Fibroblast of skin of scalp (primary cell): Measurements from ENCODE around the gene TRIM7.
"Not testable (repeated sequence)": the region's sequence is repeated elsewhere in the genome, so short reads cannot be mapped to it uniquely, and the experiment has no call there.

Source experiments
- DNase-seq: peaks from one replicate; pipeline ENCODE4 v3.0.0-alpha.2; 2013

Gene TRIM7

DNA sequence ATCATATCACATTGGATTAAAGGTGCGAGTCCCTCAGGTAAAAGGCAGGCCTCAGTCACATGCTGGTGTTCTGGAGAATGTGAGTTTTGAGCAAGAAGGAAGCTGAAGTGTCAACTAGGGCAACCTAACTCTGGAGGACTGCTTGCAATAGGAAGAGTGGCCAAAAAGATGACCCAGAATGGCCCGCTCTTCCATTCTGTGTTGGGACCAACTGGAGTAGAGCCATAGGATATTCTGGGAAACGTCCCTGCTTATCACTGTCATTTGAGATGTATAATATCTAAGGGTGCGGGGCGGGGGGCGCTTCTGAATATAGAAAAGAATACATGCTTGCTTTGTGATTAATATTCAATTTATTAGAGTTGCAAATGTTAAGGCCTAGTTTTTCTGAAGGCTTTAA, 7.1 kb upstream of the TRIM7 start:
- no peak for DNase-seq

DNA sequence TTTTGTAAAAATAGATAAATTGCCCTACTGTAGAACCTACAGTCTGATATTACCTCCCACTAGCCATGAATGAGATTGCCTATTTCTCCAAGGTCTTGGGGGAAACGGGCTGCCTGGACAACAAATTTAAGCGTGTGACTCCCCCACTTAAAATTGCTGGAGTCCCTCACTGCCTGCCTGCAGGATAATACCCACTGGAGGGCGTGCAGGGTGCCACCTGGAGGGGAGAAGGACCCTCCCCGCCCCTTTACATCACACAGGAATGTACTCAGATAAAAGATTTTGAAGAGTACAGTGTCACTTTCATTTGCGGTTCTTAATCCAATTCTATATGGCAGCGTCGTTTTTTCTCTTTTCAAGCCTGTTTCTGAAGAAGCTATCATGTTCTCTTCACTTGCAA, 6.2 kb upstream of the TRIM7 start:
- DNase-seq = no peak

- DNase-seq = not testable (repeated sequence)
Observed at GRCh38 chr5:181210698-181211097, 5.7 kb upstream of the TRIM7 start.

- not testable (repeated sequence) for DNase-seq
Observed at GRCh38 chr5:181210148-181210547, 5.2 kb upstream of the TRIM7 start.

DNA sequence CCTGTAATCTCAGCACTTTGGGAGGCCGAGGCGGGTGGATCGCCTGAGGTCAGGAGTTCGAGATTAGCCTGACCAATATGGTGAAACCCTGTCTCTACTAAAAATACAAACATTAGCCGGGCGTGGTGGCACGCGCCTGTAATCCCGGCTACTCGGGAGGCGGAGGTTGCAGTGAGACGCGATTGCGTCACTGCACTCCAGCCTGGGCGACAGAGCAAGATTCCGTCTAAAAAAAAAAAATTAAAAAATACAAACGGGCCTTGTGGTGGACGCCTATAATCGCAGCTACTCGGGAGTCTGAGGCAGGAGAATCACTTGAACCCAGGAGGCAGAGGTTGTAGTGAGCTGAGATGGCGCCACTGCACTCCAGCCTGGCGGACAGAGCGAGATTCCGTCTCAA, 4.0 kb upstream of the TRIM7 start:
- not testable (repeated sequence) for DNase-seq

DNA sequence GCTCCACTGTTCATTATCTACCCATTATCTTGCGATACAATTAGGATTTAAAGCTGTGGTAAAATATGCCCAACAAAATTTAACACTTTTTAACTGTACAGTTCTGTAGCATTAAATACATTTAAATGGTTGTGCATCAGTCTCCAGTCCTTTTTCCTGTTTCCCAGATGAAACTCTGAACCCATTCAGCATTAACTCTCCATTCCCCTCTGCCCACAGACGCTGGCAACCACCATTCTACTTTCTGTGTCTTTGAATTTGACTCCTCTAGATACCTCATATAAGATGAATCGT, 2.9 kb upstream of the TRIM7 start:
- no peak for DNase-seq

DNA sequence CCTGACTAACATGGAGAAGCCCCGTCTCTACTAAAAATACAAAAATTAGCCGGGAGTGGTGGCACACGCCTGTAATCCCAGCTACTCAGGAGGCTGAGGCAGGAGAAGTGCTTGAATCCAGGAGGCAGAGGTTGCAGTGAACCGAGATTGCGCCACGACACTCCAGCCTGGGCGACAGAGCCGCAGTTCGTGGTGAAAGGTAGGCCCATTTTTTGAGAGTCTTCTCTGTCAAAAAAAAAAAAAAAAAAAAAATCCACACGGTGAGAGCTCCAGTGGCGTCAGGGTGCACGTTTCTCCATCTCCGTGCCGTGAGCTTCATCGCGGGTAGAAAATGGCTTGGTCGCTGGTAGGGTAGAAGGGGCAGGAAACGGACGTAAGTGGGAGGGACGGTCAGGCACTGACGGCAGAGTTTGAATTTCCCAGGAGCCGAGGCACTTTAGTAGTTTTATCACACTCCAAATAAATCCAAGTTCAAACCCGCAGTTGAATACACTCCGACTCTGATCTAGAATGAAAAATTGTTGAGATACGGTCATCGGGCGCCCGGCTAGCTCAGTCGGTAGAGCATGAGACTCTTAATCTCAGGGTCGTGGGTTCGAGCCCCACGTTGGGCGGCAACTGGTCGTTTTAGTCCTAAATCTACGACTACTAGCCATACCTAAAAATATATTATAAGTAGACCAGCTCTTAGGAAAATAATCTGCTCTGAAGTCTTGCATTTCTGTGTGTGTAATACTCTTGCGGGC, 2.4 kb upstream of the TRIM7 start:
- DNase-seq = peak; percentile 95

DNA sequence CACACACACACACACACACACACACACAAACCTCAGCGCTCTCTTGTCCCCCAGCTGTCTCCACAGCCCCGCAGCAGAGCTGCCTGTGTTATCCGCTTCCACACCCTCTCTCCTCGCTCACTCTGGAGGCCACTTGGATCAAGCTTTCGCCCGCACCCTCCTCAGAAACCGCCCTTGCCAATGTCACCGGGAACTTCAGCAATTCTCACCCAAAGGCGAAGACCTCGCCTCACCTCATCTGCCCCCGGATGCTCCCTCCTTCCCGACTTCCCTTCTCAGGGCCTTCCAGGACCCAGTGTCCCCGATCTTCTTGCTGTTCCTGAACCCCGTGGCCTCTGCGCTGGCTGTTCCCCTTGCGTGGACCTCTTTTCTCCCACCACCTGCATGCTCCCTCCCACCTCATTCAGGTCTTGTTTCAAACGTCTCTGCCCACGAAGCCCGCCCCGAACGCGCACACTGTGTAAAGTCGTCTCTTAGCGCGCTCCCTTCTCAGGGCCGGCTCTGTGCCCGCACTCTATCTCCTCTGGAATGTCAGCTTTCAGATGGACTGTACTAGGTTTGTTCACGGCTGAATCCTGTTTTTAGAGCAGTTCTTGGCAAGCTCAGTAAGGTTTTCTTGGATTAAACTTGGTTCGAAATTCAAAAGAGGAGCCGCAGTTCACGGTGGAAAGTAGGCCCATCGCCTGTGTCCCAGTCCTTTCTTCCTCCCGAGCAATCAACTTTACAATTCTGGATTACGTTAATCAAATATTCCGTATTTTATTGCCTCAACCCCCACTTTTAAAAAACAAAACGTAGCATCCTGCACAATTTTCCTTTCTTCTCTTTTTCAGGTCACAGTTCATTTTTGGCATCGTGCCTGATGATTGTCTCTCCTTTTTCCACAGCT, 1.0 kb upstream of the TRIM7 start:
- DNase-seq = no peak

DNA sequence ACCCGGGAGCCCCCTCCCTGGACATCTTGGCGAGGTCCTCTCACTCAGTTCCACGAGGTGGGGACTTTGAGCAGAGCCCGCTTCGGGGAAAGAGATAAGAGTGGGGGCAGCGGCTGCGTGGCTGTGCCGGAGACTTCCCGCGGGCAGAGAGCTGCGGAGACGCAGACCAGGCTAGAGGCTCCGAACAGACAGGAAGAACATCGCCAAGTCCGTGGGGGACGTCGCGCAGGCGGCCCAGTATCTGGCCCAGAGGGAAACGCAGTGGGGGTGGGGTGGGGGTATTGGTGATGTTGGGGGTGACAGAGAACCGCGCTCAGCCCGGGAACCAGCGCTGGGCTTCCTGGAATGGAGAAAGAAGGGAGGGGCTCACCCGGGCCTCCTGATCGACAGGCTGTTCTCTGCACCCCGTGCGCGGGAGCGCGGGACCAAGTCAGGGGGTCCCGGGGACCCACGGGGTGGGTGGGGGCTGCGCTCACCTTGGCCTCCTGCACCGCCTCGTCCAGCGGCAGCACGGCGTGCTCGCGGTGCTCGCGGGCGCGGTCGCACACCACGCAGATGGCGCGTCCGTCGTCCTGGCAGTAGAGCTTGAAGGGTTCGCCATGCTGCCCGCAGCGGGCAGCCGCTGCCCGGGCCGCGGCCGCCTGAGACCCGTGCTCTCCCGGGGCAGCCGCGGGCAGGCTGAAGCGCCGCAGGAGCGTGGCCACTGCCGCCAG, 727 bp downstream of the TRIM7 start:
- DNase-seq = peak; percentile 45

GRCh38 chr5:181203777-181204112, 1.3 kb downstream of the TRIM7 start:
- no peak for DNase-seq

GRCh38 chr5:181203093-181203711, 1.8 kb downstream of the TRIM7 start:
- no peak for DNase-seq

DNA sequence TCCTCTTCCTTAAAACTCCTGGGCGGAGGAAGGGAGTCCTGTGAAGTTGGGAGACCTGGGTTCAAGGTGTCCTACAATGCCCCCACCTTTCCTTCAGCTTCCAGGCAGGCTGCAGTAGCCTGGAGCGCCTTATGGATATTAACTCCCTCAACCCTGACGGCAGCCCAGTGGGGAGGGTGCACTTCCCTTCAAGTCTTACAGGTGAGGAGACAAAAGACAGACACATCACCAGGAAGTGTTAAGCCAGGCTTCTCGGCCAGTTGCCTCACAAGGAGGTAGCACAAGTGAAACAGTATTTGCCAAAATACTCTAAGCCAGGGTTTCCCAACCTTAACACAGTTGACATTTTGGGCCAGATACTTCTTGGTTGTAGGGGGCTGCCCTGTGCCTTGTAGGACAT, 4.2 kb downstream of the TRIM7 start:
- no peak for DNase-seq

GRCh38 chr5:181199881-181200638, 4.9 kb downstream of the TRIM7 start:
- DNase-seq = no peak

DNA sequence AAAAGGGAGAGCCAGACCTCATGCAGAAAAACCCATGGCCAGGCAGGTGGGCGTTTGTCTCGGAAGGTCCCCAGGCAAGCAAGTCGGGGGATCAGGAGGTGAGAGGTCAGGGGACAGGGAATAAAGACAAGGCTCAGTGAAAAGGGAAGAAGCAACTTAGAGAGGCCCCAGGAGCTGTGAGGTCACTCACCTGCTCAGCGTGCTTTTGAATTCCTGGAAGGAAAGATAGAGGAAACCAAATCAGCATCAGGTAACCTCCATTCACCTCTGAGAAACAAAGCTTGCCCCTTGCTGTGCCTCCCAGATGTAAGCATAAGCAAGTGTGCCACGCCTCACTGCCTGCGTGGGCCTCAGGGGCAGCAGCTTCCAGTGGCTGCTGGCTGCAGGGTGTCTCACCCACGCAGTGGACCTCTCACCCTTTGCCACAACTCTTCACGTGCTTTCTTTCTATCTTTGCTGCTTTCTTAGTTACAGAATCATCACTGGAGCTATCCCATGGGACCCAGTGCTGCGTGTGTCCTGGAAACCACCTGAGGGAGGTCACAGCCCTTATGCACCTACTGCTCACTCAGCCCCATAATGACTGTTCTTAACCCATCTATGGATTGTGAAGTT, 6.0 kb downstream of the TRIM7 start:
- DNase-seq = no peak

- DNase-seq = peak; percentile 33
Observed at GRCh38 chr5:181198106-181198685, 6.8 kb downstream of the TRIM7 start.

DNA sequence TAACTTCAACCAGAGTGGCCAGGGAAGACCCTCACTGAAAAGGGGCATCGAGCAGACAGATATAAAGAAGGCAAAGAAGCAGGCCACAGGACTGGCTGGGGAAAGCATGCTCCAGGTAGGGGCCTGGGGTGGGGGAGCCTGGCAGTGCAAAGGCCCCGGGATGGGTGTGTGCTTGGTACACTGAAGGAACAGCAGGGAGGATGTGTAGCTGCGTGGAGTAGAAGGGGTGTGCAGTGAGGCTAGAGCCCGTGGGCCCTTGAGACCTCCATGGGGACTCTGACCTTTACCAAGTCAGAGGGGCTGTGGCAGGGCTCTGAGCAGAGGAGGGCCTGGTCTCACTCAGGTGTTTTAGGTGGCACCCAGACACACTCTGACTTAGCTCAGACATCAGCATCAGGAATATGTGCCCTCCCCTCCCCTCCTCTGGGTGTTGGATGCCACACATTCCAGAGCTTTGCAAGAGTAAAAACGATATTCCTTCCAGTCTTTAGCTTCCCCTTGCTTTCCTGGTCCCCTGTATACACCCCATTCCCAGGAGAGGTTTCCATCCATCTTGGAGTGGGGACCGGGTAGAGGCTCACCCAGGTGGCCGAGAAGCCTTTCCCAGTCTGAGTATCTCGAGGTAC, 7.6 kb downstream of the TRIM7 start:
- peak; percentile 35 for DNase-seq

DNA sequence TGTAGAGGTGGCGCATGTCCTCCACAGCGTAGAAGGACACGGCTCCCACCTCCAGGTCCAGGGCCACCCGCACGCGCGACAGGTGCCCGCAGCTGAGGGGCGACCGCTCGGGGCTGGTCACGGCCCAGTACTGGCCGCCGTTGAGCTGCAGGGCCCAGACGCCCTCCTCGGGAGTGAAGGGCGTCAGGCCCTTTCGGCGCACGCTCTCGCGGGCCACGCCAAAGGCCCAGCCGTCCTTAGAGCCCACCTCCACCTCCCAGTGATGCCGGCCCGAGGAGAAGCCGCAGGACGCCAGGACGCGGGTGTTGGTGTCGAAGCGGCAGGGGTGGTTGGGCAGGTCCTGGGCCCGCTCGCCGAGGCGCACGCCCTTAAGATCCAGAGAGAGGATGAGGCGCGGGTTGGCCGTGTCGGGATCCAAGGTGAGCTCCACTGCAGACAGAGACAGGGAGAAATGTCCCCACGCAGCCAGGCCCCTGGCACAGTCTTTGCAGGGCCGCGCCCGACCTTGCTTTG, 9.7 kb downstream of the TRIM7 start:
- no peak for DNase-seq

DNA sequence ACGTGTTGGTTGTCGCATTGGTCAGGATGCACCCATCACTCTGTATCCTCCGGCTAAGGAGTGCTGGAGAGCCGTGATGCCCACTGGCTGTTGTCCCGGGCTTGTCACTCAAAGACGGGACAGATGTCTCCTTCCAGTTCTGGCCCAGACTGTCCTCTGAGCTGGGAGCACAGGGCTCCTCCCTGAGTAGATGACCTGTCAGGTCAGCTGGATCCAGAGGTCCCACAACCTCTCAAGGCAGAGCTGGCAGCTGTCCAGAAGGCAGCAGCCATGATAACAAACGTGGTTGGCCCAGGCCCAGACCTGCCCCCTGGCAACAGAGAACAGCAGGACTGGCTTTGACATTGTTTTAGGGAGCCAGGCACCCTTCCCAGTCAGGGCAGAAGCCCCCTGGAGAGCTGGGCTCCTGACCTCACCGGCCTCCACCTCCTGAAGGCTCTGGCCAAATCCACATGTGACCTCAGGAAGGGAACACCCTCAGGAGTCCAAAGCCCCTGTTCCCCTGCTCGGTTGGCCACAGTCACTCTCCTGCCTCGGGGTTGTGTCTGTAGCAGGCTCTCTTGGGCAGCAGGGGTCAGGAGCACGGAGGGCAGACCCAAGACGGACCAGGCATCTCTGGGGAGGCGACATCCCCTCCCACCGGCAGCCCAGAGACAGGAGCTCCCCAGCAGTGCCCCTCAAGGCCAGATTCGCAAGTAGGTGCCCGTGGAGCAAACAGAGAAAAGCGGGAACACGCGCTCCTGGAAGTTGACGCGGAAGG, 10.3 kb downstream of the TRIM7 start:
- DNase-seq = no peak

- no peak for DNase-seq
Observed at GRCh38 chr5:181193656-181194055, 11.3 kb downstream of the TRIM7 start.
